Fibroblast of lung (primary cell): ENCODE data around the gene MAP1LC3A. TPM values are rescaled to one million over a fixed set of nuclear protein-coding genes. Genes with fewer than 3 reads are reported as not detected.

Experiments used
- DNase-seq, 2 donors: peaks; one replicate each; pipeline versions ENCODE4 v3.0.0 to v3.0.0-alpha.2; 2010; ENCODE audit warnings: low read depth in 2 of 2
- H2AFZ ChIP-seq: 2 replicates; pipeline ENCODE4 v1.5.1; 2012; ENCODE audit warnings: low read length, control low read depth, inconsistent platforms
- H3K27ac ChIP-seq: 2 replicates; pipeline ENCODE4 v1.5.1; 2011; ENCODE audit warnings: low read length, control low read depth; ENCODE audit not compliant: insufficient read depth
- H3K27me3 ChIP-seq: 2 replicates; pipeline ENCODE4 v1.5.1; 2011; ENCODE audit warnings: mild to moderate bottlenecking, low read length; ENCODE audit not compliant: control insufficient read depth, insufficient read depth
- H3K36me3 ChIP-seq: 2 replicates; pipeline ENCODE4 v1.5.1; 2011; ENCODE audit warnings: low read length; ENCODE audit not compliant: control insufficient read depth, insufficient read depth
- H3K4me1 ChIP-seq: 2 replicates; pipeline ENCODE4 v1.5.1; 2011; ENCODE audit warnings: low read length; ENCODE audit not compliant: control insufficient read depth, insufficient read depth; ENCODE audit errors: extremely low read depth
- H3K4me2 ChIP-seq: 2 replicates; pipeline ENCODE4 v1.5.1; 2011; ENCODE audit warnings: low read length, control low read depth; ENCODE audit not compliant: insufficient read depth; ENCODE audit errors: extremely low read depth
- H3K4me3 ChIP-seq, 4 experiments: fragments of 200-600 bp in 1 of 4; sonication (generic) in 1 of 4; replicated peaks in 1 of 4; 2 replicates each; pipeline ENCODE4 v1.5.1; 2011 to 2016; ENCODE audit warnings: low read length in 4 of 4, low read depth in 3 of 4, mild to moderate bottlenecking in 3 of 4, control low read depth in 2 of 4, inconsistent platforms in 1 of 4, mixed read lengths in 1 of 4; ENCODE audit not compliant: insufficient read depth in 1 of 4; ENCODE audit errors: control extremely low read depth in 1 of 4
- H3K79me2 ChIP-seq: 2 replicates; pipeline ENCODE4 v1.5.1; 2012; ENCODE audit warnings: mild to moderate bottlenecking, low read length, inconsistent platforms; ENCODE audit not compliant: control insufficient read depth, insufficient read depth
- H3K9ac ChIP-seq: 2 replicates; pipeline ENCODE4 v1.5.1; 2011; ENCODE audit warnings: mild to moderate bottlenecking, low read length, control low read depth; ENCODE audit not compliant: insufficient read depth
- H3K9me3 ChIP-seq: 2 replicates; pipeline ENCODE4 v1.5.1; 2012; ENCODE audit warnings: low read depth, low read length; ENCODE audit not compliant: control insufficient read depth, insufficient read depth
- H4K20me1 ChIP-seq: 2 replicates; pipeline ENCODE4 v1.5.1; 2011; ENCODE audit warnings: low read length; ENCODE audit not compliant: control insufficient read depth, insufficient read depth; ENCODE audit errors: extremely low read depth
- CTCF ChIP-seq, 2 donors: IDR thresholded peaks in 1 of 2; conservative IDR thresholded peaks in 1 of 2; 1 replicate in 1 of 2; 2 replicates in 1 of 2; pipeline ENCODE4 v1.5.1; 2011 to 2012; ENCODE audit warnings: low read length in 2 of 2, control low read depth in 1 of 2, inconsistent platforms in 1 of 2, low read depth in 1 of 2, mild to moderate bottlenecking in 1 of 2
- EZH2 ChIP-seq: IDR thresholded peaks from 2 replicates; pipeline ENCODE4 v1.5.1; 2012; ENCODE audit warnings: low read length, control low read depth, mild to moderate bottlenecking; ENCODE audit errors: missing control alignments
- polyA plus RNA-seq, 2 donors: library from polyadenylated mRNA; depleted of rRNA in 1 of 2; stranded (reverse) in 1 of 2; unstranded in 1 of 2; fragments of >200 nt; gene quantifications; 2 replicates each; pipeline ENCODE4 v1.2.1, GENCODE V29; 2011 to 2012; ENCODE audit warnings: missing spikeins in 1 of 2
- total RNA-seq: library from RNA; depleted of rRNA; stranded (reverse); fragments of >200 nt; gene quantifications from 2 replicates; pipeline ENCODE4 v1.2.1, GENCODE V29; 2014

MAP1LC3A gene
- total and polyA plus RNA-seq, 2 donors (not counting 1 experiment from before 2014, with no cell fraction given): 19.3 to 30.4 TPM

GRCh38 chr20:34573541-34574300, 15.2 kb downstream of the MAP1LC3A start:
- Histone ChIP-seq H3K9ac (no peak overlapping the region), H3K9me3 (no peaks in the 10 kb centered on the region), H2AFZ (no peak overlapping the region), H4K20me1 (no peaks in the 10 kb centered on the region), H3K4me1 (no peaks in the 10 kb centered on the region), H3K4me3 (no peak overlapping the region), H3K36me3 (no peaks in the 10 kb centered on the region), H3K4me2 (no peak overlapping the region), H3K27me3 (no peaks in the 10 kb centered on the region), H3K79me2 (no peaks in the 10 kb centered on the region), H3K27ac (no peak overlapping the region)
- TF ChIP-seq CTCF (conservative IDR thresholded peaks at IDR 0.05 in 1 of 2, IDR thresholded peaks at IDR 0.05 in 1 of 2; ENCODE audit: low read depth in 1 of 2, low read length in 2 of 2): no peak
- TF ChIP-seq EZH2: no peak
- no peak for DNase-seq

DNA sequence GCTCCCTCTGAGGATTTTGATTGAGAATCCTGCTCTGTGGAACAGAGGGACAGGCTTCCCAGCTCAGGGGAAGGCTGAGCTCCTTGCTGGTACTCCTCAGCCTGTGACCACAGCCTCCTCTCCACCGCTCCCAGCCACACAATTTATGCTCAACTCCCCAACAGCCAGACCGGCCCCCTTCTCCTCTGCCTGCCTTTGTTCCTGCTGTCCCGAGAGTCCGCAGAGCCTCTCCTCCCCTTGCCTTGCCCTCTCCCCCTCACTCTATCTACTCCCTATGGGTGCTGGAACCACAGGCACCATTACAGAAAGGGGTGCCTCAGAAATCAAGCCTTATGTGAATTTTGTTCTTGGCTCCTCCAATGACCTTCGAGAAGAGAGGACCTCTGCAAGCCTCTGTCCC, 15.9 kb downstream of the MAP1LC3A start:
- H3K4me1 ChIP-seq: peaks cover 3% of the 10 kb centered on the region
- H3K36me3 ChIP-seq: no peaks in the 10 kb centered on the region
- H3K79me2 ChIP-seq: no peaks in the 10 kb centered on the region
- H3K9me3 ChIP-seq: no peaks in the 10 kb centered on the region
- no peak overlapping the region for H3K9ac ChIP-seq
- no peak overlapping the region for H2AFZ ChIP-seq
- DNase-seq: no peak
- H3K4me3 ChIP-seq: no peak overlapping the region
- no peaks in the 10 kb centered on the region for H4K20me1 ChIP-seq
- H3K4me2 ChIP-seq: no peak overlapping the region
- no peak for TF ChIP-seq EZH2
- no peak for TF ChIP-seq CTCF (conservative IDR thresholded peaks at IDR 0.05 in 1 of 2, IDR thresholded peaks at IDR 0.05 in 1 of 2; ENCODE audit: low read depth in 1 of 2, low read length in 2 of 2)
- H3K27me3 ChIP-seq: no peaks in the 10 kb centered on the region
- H3K27ac ChIP-seq: no peak overlapping the region

- DNase-seq: no peak
- H3K9me3 ChIP-seq: no peaks in the 10 kb centered on the region
- TF ChIP-seq EZH2 (no peak), CTCF (conservative IDR thresholded peaks at IDR 0.05 in 1 of 2, IDR thresholded peaks at IDR 0.05 in 1 of 2; ENCODE audit: low read depth in 1 of 2, low read length in 2 of 2) (no peak)
- no peak overlapping the region for H3K4me3 ChIP-seq
- H3K79me2 ChIP-seq: no peaks in the 10 kb centered on the region
- no peak overlapping the region for H3K4me2 ChIP-seq
- no peaks in the 10 kb centered on the region for H3K36me3 ChIP-seq
- no peak overlapping the region for H3K9ac ChIP-seq
- H3K27me3 ChIP-seq: no peaks in the 10 kb centered on the region
- no peak overlapping the region for H2AFZ ChIP-seq
- H3K27ac ChIP-seq: no peak overlapping the region
- H3K4me1 ChIP-seq: peaks cover 5% of the 10 kb centered on the region
- H4K20me1 ChIP-seq: no peaks in the 10 kb centered on the region
These were observed 16.3 kb downstream of the MAP1LC3A start for GRCh38 chr20:34574861-34575260.
